ENCODE data around the gene TLE3. TPM values are rescaled to one million over a fixed set of nuclear protein-coding genes. Genes with fewer than 3 reads are reported as not detected.

Gene TLE3
- total and polyA plus RNA-seq, 10 donors, result 23.7 to 141 (median 104) TPM

DNA sequence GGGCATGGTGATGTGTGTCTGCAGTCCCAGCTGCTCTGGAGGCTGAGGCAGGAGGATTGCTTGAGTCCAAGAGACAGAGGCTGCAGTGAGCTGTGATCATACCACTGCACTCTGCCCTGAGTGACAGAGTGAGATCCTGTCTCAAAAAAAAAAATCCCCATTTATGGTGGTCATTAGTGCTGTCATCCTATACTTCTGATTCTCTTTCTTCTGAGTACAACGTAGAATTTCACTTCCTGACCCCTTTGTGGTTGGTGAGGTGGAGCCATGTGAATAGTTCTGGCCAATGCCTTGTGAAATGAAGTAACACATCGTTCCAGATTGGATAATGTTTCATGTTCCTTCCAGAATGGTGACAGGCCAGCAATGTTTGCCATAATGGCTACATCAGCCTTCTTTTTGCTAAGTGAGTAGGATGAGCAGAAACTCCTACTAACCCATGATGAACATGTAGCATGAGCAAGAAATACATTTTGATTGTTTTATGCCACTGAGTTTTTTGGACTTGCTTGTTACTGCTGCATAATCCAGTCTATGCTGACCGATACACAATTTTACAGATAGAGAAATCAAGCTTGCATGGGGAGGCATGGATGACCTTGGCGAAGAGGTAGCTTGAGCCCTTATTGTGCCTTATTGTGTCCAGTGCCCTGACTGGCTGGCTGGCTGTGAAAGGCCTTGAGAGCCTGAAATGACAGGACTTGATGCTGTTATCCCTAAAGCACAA lies 30.9 kb upstream of the TLE3 start:
- Histone ChIP-seq H3K4me3 (no peak overlapping the region), H3K9me3 (no peaks in the 10 kb centered on the region), H3K36me3 (no peaks in the 10 kb centered on the region), H3K4me1 (peaks cover 0 to 15% (median 5%) of the 10 kb centered on the region in 6 donors), H3K27me3 (replicated peaks in 1 of 7) (peaks cover 0 to 22% (median 6%) of the 10 kb centered on the region in 7 donors), H3K27ac (no peak overlapping the region)
- intact Hi-C loops (cut with DNase I; ENCODE audit: low total_unique reads), result no loop called here
- 65 to 82% (median 72%) methylated on average over 4 of the region's 4 CpGs for whole genome bisulfite sequencing, 5 donors
- DNase-seq, result no peak
- no peak for TF ChIP-seq POLR2AphosphoS5 (IDR thresholded peaks at IDR 0.05)
- TF ChIP-seq, protein P1, sequence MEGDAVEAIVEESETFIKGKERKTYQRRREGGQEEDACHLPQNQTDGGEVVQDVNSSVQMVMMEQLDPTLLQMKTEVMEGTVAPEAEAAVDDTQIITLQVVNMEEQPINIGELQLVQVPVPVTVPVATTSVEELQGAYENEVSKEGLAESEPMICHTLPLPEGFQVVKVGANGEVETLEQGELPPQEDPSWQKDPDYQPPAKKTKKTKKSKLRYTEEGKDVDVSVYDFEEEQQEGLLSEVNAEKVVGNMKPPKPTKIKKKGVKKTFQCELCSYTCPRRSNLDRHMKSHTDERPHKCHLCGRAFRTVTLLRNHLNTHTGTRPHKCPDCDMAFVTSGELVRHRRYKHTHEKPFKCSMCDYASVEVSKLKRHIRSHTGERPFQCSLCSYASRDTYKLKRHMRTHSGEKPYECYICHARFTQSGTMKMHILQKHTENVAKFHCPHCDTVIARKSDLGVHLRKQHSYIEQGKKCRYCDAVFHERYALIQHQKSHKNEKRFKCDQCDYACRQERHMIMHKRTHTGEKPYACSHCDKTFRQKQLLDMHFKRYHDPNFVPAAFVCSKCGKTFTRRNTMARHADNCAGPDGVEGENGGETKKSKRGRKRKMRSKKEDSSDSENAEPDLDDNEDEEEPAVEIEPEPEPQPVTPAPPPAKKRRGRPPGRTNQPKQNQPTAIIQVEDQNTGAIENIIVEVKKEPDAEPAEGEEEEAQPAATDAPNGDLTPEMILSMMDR (IDR thresholded peaks at IDR 0.05 in 8 of 11, conservative IDR thresholded peaks at IDR 0.05 in 3 of 11), result no peak
- no peak for TF ChIP-seq POLR2A (IDR thresholded peaks at IDR 0.05)

DNA sequence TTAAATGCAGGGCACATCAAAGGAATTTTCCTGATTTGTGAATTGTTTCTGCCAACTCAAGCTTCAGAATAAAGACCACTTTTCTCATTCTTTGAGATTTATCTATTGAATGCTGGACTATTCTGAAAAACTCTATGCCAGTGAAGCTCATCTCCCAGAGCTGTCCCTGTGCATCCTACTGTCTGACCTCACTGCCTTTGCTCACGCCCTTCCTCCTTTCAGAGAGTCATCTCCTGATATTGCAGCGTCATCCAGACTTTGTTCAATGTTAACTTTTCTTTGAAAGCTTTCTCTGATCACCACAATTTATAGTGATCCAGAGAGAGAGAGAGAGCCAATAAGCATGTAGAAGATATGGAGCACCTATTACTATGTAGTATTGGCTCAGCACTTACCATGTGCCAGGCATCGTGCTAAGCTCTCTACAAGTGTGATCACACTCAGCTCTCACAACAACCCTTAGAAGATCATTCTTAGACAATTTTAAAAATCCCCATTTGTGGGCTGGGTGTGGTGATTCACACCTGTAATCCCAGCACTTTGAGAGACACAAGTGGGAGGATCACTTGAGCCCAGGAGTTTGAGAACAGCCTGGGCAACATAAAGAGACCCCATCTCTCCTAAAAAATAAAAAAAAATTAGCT lies 30.2 kb upstream of the TLE3 start:
- no peak for TF ChIP-seq POLR2A (IDR thresholded peaks at IDR 0.05)
- TF ChIP-seq, protein P1 (IDR thresholded peaks at IDR 0.05 in 8 of 11, conservative IDR thresholded peaks at IDR 0.05 in 3 of 11), result no peak
- no peak for TF ChIP-seq POLR2AphosphoS5 (IDR thresholded peaks at IDR 0.05)
- peaks cover 0 to 15% (median 5%) of the 10 kb centered on the region in 6 donors for H3K4me1 ChIP-seq

DNA sequence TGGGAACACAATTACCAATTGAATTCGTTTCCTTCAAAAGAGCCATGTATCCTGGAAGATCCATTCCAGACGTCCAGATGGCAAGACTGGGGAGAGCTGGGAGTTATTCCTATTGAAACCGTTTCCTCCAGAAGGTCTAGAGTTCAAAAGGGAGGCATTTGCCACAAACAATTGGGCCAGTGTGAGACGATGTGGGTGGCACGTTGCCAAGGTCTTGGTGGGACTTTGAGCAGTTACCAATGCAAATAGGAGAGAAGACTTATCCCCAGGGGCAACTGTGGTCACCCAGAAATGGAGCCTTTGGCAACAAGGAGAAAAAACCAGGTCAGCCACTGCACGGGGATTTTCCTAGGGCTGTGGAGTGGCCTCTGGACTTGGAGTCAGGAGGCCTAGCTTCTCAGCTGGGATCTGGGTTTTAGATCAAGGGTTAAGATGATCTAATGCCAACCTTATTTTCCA lies 29.6 kb upstream of the TLE3 start:
- H3K9me3 ChIP-seq, result no peaks in the 10 kb centered on the region
- intact Hi-C loops (cut with DNase I; ENCODE audit: low total_unique reads), result no loop called here
- WGBS, 5 donors, result 42 to 65% (median 54%) methylated on average over 6 of the region's 6 CpGs
- peaks cover 0 to 22% (median 6%) of the 10 kb centered on the region in 7 donors for H3K27me3 ChIP-seq (replicated peaks in 1 of 7)
- peaks cover 0 to 15% (median 5%) of the 10 kb centered on the region in 6 donors for H3K4me1 ChIP-seq
- no peaks in the 10 kb centered on the region for H3K36me3 ChIP-seq
- no peak overlapping the region for H3K27ac ChIP-seq
- DNase-seq, result no peak
- no peak overlapping the region for H3K4me3 ChIP-seq
- TF ChIP-seq, protein P1 (IDR thresholded peaks at IDR 0.05 in 8 of 11, conservative IDR thresholded peaks at IDR 0.05 in 3 of 11), result no peak
- TF ChIP-seq POLR2AphosphoS5 (IDR thresholded peaks at IDR 0.05) (no peak), POLR2A (IDR thresholded peaks at IDR 0.05) (no peak)

More for the DNA sequence above, 30.2 kb upstream of the TLE3 start:
- H3K27me3 ChIP-seq (replicated peaks in 1 of 7), result peaks cover 0 to 22% (median 6%) of the 10 kb centered on the region in 7 donors
- no peak overlapping the region for H3K4me3 ChIP-seq
- WGBS, 5 donors, result 51 to 86% (median 57%) methylated on average over 3 of the region's 3 CpGs
- intact Hi-C loops (cut with DNase I; ENCODE audit: low total_unique reads), result no loop called here
- no peak overlapping the region for H3K27ac ChIP-seq
- H3K9me3 ChIP-seq, result no peaks in the 10 kb centered on the region
- no peak for DNase-seq
- H3K36me3 ChIP-seq, result no peaks in the 10 kb centered on the region

DNA sequence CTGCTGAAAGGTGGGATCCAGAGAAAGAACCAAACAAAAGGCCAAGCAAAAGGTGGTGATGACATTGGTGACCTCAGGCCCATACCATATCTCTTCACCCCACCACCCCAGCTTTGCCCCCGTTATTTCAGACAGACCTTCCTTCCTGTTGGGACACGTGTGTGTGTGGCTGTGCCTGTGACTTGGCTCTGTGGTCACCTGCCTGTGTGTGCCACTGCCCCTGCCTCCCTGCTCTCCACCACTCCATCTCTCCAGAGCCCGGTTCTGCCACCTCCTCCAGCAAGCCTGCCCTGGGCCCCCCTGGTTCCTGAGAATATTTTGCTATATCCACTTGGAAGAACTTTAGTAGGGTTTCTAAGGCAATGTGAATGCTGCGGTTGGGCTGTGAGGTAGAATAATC lies 28.6 kb upstream of the TLE3 start:
- intact Hi-C loops (cut with DNase I; ENCODE audit: low total_unique reads), result no loop called here
- TF ChIP-seq POLR2A (IDR thresholded peaks at IDR 0.05), result no peak
- TF ChIP-seq, protein P1 (IDR thresholded peaks at IDR 0.05 in 8 of 11, conservative IDR thresholded peaks at IDR 0.05 in 3 of 11), result no peak
- no peak for TF ChIP-seq POLR2AphosphoS5 (IDR thresholded peaks at IDR 0.05)
- 43 to 53% (median 46%) methylated on average over 4 of the region's 4 CpGs for WGBS, 5 donors
- H3K27ac ChIP-seq, result no peak overlapping the region
- H3K4me1 ChIP-seq, result peaks cover 0 to 22% (median 7%) of the 10 kb centered on the region in 6 donors
- H3K36me3 ChIP-seq, result no peaks in the 10 kb centered on the region
- DNase-seq, result no peak
- H3K4me3 ChIP-seq, result no peak overlapping the region
- H3K27me3 ChIP-seq (replicated peaks in 1 of 7), result peaks cover 0 to 22% (median 6%) of the 10 kb centered on the region in 7 donors
- H3K9me3 ChIP-seq, result no peaks in the 10 kb centered on the region

All from spleen (tissue), 11 donors.